ENCODE data around the gene CMTM5.

CMTM5 gene

DNA sequence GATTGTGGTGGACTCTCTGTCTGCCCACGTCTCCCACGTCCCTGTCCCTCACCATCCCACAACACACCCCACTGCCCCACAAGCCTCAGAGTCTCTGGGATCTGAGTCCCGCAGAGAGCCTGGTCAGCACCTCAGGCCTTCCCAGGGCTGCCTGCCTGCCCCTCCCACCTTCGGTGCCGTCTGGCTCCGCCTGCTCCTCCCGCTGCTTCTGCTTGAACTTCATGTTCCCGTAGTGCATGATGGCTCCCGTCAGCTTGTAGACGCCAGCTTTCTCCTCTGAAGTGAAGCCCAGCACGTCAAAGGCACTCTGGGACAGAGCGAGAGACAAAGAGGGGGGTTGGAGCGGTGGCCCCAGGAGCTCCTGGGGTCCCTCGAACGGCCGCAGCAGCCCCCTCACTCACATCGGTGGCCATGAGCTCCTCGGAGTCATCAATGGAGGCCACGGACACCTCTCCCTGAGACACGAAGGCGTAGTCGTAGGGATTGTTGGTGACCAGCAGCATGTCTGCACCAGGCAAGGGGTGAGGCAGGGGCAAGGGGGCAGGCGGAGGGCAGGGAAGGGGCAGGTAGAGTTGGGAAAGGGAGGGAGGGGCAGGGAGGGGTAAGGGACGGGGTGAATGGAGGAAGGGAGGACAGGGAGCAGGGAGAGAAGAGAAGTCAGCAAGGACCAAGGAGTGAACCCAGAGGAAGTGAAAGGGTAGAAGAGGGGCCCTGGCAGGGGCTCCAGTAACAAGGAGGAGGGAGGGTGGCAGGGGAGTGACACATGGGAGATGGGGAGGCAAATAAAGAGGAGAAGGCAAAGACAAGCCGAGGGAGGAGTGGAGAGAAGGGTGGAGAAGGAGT lies 25.7 kb downstream of the CMTM5 start:
- no peak for TF ChIP-seq TAF1 (IDR thresholded peaks at IDR 0.05; ENCODE audit: borderline replicate concordance, insufficient read depth, low read length)
- no peak for TF ChIP-seq SIN3A (IDR thresholded peaks at IDR 0.05; ENCODE audit: borderline replicate concordance, insufficient read depth, low read length)
- TF ChIP-seq POLR2AphosphoS5 (IDR thresholded peaks at IDR 0.05; ENCODE audit: low read depth, low read length) = no peak
- no peak for TF ChIP-seq FOXP2 (optimal IDR thresholded peaks at IDR 0.05; ENCODE audit: borderline replicate concordance, extremely low read depth, extremely low read length, insufficient read depth)
- TF ChIP-seq, protein P1, sequence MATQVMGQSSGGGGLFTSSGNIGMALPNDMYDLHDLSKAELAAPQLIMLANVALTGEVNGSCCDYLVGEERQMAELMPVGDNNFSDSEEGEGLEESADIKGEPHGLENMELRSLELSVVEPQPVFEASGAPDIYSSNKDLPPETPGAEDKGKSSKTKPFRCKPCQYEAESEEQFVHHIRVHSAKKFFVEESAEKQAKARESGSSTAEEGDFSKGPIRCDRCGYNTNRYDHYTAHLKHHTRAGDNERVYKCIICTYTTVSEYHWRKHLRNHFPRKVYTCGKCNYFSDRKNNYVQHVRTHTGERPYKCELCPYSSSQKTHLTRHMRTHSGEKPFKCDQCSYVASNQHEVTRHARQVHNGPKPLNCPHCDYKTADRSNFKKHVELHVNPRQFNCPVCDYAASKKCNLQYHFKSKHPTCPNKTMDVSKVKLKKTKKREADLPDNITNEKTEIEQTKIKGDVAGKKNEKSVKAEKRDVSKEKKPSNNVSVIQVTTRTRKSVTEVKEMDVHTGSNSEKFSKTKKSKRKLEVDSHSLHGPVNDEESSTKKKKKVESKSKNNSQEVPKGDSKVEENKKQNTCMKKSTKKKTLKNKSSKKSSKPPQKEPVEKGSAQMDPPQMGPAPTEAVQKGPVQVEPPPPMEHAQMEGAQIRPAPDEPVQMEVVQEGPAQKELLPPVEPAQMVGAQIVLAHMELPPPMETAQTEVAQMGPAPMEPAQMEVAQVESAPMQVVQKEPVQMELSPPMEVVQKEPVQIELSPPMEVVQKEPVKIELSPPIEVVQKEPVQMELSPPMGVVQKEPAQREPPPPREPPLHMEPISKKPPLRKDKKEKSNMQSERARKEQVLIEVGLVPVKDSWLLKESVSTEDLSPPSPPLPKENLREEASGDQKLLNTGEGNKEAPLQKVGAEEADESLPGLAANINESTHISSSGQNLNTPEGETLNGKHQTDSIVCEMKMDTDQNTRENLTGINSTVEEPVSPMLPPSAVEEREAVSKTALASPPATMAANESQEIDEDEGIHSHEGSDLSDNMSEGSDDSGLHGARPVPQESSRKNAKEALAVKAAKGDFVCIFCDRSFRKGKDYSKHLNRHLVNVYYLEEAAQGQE (IDR thresholded peaks at IDR 0.05; ENCODE audit: insufficient read depth in 1 of 2, low read depth in 2 of 2, low read length in 2 of 2) = no peak

DNA sequence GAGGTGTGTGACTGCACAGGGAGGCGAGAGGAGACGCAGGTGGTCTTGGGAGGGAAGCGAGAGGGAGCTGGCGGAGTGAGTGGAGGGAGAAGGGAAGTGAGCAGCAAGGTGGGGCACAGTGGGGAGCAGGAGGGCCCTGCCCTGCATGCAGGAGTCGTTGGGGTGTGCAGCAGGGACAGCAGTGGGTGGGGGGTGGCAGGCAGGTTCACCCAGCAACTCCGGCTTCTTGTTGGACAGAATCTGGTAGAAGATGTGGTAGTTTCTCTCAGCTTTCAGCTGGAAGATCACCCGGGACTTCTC lies 26.2 kb downstream of the CMTM5 start:
- TF ChIP-seq POLR2AphosphoS5 (IDR thresholded peaks at IDR 0.05; ENCODE audit: low read depth, low read length) = no peak
- TF ChIP-seq FOXP2 (optimal IDR thresholded peaks at IDR 0.05; ENCODE audit: borderline replicate concordance, extremely low read depth, extremely low read length, insufficient read depth) = no peak
- TF ChIP-seq SIN3A (IDR thresholded peaks at IDR 0.05; ENCODE audit: borderline replicate concordance, insufficient read depth, low read length) = no peak
- no peak for TF ChIP-seq TAF1 (IDR thresholded peaks at IDR 0.05; ENCODE audit: borderline replicate concordance, insufficient read depth, low read length)
- TF ChIP-seq, protein P1 (IDR thresholded peaks at IDR 0.05; ENCODE audit: insufficient read depth in 1 of 2, low read depth in 2 of 2, low read length in 2 of 2) = no peak

DNA sequence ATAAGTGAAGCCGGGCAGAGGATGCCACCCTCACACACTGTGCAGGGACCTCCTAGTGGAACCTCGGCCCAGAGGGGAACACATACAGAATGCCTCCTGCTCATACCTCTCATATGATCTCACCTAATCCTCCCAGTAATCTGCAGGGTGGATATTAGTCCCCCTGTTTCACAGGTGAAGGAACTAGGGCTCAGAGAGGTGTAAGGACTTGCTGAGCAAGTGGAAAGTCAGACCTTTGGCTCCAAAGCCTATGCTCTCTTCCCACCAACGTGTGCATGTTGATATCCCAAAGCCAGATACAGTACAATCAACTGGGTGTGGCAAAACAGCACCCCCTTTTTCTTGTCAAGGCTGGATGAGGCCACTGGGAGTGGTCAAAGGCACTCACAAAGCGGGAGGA lies 27.1 kb downstream of the CMTM5 start:
- TF ChIP-seq, protein P1 (IDR thresholded peaks at IDR 0.05; ENCODE audit: insufficient read depth in 1 of 2, low read depth in 2 of 2, low read length in 2 of 2) = no peak
- TF ChIP-seq SIN3A (IDR thresholded peaks at IDR 0.05; ENCODE audit: borderline replicate concordance, insufficient read depth, low read length) = no peak
- no peak for TF ChIP-seq POLR2AphosphoS5 (IDR thresholded peaks at IDR 0.05; ENCODE audit: low read depth, low read length)
- TF ChIP-seq FOXP2 (optimal IDR thresholded peaks at IDR 0.05; ENCODE audit: borderline replicate concordance, extremely low read depth, extremely low read length, insufficient read depth) = no peak

DNA sequence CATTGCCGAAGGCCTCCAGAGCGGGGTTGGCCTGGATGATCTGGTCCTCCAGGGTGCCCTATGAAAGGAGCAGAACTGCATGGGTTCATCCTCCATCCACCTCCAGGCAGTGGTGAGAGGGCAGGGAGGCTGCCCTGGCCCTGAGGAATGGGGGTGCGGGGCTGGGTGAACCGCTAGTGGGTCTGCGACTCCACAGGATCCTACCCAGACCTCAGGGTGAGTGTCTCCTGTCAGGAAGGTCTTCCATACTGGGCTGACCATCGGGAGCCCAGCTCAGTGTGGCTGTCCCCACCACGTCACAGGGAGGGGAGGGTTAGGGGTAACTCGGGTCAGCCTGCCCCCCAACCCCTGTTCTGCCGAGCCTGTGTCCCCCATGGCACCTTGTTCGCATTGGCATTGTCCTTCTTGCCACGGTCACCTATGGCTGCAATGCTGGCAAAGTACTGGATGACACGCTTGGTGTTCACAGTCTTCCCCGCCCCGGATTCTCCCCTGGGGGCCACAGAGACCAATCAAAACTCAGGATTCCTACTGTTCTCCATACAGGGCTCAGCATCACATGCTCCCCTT lies 27.6 kb downstream of the CMTM5 start:
- TF ChIP-seq POLR2AphosphoS5 (IDR thresholded peaks at IDR 0.05; ENCODE audit: low read depth, low read length) (no peak), FOXP2 (optimal IDR thresholded peaks at IDR 0.05; ENCODE audit: borderline replicate concordance, extremely low read depth, extremely low read length, insufficient read depth) (no peak), TAF1 (IDR thresholded peaks at IDR 0.05; ENCODE audit: borderline replicate concordance, insufficient read depth, low read length) (no peak), SIN3A (IDR thresholded peaks at IDR 0.05; ENCODE audit: borderline replicate concordance, insufficient read depth, low read length) (no peak)
- TF ChIP-seq, protein P1 (IDR thresholded peaks at IDR 0.05; ENCODE audit: insufficient read depth in 1 of 2, low read depth in 2 of 2, low read length in 2 of 2) = no peak

Data from PFSK-1 (cell line).